Activated CD8-positive, alpha-beta memory T cell treated with anti-CD3 and anti-CD28 coated beads for 1 hour (primary cell): ENCODE measurements around the gene TUBD1.

Experiments used
- DNase-seq, 2 donors: peaks; one replicate each; pipeline ENCODE4 v3.0.0-alpha.2; 2020; ENCODE audit warnings: low read depth in 1 of 2; ENCODE audit errors: extremely low read depth in 1 of 2

Gene TUBD1

DNA sequence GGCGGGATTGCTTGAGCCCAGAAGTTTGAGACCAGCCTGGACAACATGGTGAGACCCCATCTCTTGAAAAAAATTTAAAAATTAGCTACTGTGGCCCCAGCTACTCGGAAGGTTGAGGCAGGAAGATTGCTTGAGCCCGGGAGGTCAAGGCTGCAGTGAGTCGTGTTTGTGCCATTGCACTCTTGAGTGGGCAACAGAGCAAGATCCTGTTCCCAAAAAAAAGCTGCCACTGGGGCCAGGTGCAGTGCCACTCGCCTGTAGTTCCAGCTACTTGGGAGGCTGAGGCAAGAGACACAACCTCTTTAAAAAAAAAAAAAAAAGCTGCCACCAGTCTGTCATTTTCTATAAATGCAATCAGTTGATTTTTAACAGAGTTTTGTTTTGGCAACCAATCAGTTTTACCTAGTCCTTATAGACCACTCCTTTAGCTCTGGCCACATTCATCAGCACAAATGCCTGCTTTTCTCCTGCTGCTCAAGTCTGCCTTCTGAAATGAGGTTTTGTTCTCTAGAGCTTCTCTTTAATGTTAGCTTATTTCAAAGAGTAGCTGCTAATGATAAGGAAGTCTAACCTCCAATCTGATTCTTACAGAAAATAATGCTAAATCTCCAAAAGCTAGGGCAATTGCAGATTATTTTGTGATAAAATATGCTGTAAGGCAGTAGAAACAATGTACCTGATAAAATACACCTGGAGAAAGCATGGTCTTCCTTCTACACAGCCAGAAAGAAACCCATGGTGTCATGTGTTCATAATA, 64.8 kb downstream of the TUBD1 start:
- DNase-seq, result no peak

DNA sequence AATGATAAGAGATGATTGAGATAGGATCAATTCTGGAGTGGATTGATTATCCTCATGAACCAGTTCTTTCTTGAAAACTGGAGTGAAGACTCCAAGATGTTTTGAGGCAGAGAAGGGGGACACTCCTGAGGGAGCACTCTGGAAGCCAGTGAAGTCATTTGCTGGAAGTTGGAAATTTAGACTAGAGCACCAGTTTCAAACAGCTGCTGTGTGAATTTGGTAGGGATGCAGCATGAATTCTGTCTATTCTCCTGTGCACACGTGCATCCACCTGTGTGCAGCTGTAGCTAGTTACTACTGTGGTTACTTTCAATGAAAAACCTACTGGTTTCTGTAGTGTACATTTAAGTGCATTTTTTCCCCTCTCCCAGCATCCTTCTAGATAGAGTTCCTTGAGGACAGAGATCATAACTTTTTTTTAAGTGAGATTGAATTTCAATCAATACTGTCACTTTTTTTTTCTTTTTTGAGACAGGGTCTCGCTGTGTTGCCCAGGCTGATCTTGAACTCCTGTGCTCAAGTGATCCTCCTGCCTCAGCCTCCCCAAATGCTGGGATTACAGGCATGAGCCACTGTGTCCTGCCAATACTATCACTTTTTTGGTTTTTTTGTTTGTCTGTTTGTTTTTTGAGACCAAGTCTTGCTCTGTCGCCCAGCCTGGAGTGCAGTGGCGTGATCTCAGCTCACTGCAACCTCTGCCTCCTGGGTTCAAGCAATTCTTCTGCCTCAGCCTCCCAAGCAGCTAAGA, 65.9 kb downstream of the TUBD1 start:
- DNase-seq, result no peak

- DNase-seq, result no peak
Observed at GRCh38 chr17:59825533-59826322, 67.0 kb downstream of the TUBD1 start.

GRCh38 chr17:59815965-59816364, 76.8 kb downstream of the TUBD1 start:
- DNase-seq, result no peak

GRCh38 chr17:59814685-59815084, 78.1 kb downstream of the TUBD1 start:
- no peak for DNase-seq

GRCh38 chr17:59814276-59814675, 78.5 kb downstream of the TUBD1 start:
- no peak for DNase-seq

- DNase-seq, result no peak
Observed at GRCh38 chr17:59812139-59812538, 80.6 kb downstream of the TUBD1 start.

DNA sequence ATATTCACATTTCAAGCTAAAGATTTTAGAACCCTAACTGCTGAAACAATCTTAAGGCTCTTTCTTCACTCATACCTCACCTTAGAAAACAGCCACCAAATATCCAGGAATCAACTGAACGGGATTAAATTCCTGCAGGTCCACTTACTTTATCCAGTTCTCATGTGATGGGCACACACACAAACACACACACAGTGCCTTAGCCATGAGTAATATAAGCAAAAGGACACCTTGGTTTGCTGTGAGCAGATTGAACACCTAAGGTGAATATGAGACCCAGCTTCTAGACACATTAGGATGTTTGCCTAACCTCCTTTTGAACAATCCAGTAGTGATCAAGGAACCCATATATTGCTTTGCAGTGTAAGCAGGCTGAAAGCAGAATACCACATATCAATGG, 81.5 kb downstream of the TUBD1 start:
- no peak for DNase-seq

- DNase-seq, result no peak
Observed at GRCh38 chr17:59810894-59811153, 81.9 kb downstream of the TUBD1 start.
